Measurements from ENCODE around the gene FKBP11. TPM values are rescaled to one million over a fixed set of nuclear protein-coding genes. Genes with fewer than 3 reads are reported as not detected.

Gene FKBP11
- total RNA-seq, 3 donors from 2014 or later: 16.9 to 41.3 (median 22.9) TPM

DNA sequence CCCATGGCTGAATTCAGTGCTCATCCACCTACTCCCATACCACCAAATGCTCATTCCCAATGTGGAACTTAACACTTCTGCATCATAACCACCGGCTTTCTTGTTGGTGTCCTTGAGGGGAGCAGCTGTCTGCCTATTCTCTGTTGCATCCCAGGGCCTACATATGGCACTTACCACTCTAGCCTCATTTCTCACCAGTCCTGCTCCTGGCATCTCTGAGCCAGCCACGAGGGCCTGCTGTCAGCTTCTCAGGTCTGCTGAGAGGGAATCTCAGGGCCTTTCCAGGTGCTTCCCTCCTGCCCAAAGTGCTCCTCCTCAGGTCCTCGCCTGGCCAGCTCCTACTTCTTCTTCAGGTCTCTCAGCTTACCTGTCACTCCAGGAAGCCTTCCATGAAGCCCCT is 35.6 kb downstream of the FKBP11 start:
- DNase-seq (no peak), ATAC-seq (no peak)
- no peaks in the 10 kb centered on the region for H3K4me1 ChIP-seq (ENCODE audit: low read depth)
- TF ChIP-seq CTCF (IDR thresholded peaks at IDR 0.05): no peak
- no peaks in the 10 kb centered on the region for H3K9me3 ChIP-seq
- intact Hi-C loops (cut with DNase I, micrococcal nuclease): loop anchor here (5.0 kb wide), 2 partner anchors 32 to 37 kb away; partner anchors contain the start of gene DDX23 (in 1 of the 2)
- no peaks in the 10 kb centered on the region for H3K36me3 ChIP-seq (ENCODE audit: low read depth)
- no peak overlapping the region for H3K4me3 ChIP-seq

GRCh38 chr12:48883305-48884161 is 41.8 kb downstream of the FKBP11 start:
- peaks cover 4% of the 10 kb centered on the region for H3K4me1 ChIP-seq (ENCODE audit: low read depth)
- no peak overlapping the region for H3K4me3 ChIP-seq
- H3K9me3 ChIP-seq: no peaks in the 10 kb centered on the region
- DNase-seq (no peak), ATAC-seq (peak; percentile 86)
- intact Hi-C loops (cut with DNase I, micrococcal nuclease): no loop called here
- no peaks in the 10 kb centered on the region for H3K36me3 ChIP-seq (ENCODE audit: low read depth)
- TF ChIP-seq CTCF (IDR thresholded peaks at IDR 0.05): no peak

DNA sequence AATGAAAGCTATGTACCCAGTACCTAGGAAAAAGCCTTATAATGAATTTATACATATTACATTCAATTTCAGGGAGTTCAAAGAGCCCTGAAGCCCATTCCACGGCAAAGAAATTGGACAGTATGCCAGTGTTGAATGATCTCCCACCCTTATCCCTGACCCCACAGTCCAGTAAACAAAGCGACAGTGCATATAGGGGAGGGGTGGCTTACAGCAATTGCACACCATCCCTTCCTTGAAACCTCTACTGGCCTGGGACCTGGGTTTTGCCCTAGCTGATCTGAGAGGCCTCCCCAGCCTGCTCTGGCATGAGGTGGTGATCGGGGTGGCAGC is 42.4 kb downstream of the FKBP11 start:
- Histone ChIP-seq H3K4me3 (no peak overlapping the region), H3K4me1 (ENCODE audit: low read depth) (peaks cover 4% of the 10 kb centered on the region), H3K36me3 (ENCODE audit: low read depth) (no peaks in the 10 kb centered on the region), H3K9me3 (no peaks in the 10 kb centered on the region)
- no peak for DNase-seq
- no peak for ATAC-seq
- TF ChIP-seq CTCF (IDR thresholded peaks at IDR 0.05): no peak
- intact Hi-C loops (cut with DNase I, micrococcal nuclease): no loop called here

GRCh38 chr12:48882315-48882687 is 43.0 kb downstream of the FKBP11 start:
- Histone ChIP-seq H3K4me3 (no peak overlapping the region), H3K9me3 (no peaks in the 10 kb centered on the region), H3K4me1 (ENCODE audit: low read depth) (peaks cover 4% of the 10 kb centered on the region), H3K36me3 (ENCODE audit: low read depth) (no peaks in the 10 kb centered on the region)
- TF ChIP-seq CTCF (IDR thresholded peaks at IDR 0.05): no peak
- DNase-seq (no peak), ATAC-seq (no peak)
- intact Hi-C loops (cut with DNase I, micrococcal nuclease): no loop called here

DNA sequence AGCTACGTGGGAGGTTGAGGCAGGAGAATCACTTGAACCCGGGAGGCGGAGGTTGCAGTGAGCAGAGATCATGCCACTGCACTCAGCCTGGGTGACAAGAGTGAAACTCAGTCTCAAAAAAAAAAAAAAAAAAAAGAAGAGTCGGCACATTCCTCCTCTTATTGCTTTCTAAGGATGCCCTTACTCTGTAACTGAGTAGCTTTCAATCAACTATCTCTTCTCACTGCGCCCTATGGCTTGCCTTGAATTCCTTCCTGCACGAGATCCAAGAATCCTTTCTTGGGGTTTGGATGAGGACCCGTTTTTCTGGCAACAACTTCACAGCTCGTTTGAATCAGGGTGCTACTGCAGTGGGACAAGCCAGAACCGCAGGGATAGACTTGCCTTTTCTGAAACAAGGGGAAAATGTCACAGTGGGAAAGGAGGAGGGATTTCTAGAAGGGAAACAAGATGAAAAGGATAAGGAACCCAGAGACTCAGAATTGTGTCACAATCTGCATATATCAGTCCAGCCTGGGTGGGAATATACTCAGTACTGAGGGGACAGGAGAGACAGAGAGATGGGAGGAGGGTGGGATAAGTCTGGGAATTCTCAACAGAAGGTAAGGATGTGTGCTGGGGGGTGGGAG is 43.5 kb downstream of the FKBP11 start:
- TF ChIP-seq CTCF (IDR thresholded peaks at IDR 0.05): no peak
- Histone ChIP-seq H3K4me1 (ENCODE audit: low read depth) (peaks cover 4% of the 10 kb centered on the region), H3K4me3 (no peak overlapping the region), H3K9me3 (no peaks in the 10 kb centered on the region), H3K36me3 (ENCODE audit: low read depth) (no peaks in the 10 kb centered on the region)
- no peak for DNase-seq
- ATAC-seq: no peak
- intact Hi-C loops (cut with DNase I, micrococcal nuclease): no loop called here
